Liver (tissue), 9 donors: Measurements from ENCODE around the gene TAAR5. TPM values are rescaled to one million over a fixed set of nuclear protein-coding genes. Genes with fewer than 3 reads are reported as not detected.

Source experiments
- DNase-seq: peaks from one replicate; pipeline ENCODE4 v3.0.0-alpha.2; 2017; ENCODE audit warnings: low spot score
- H3K27ac ChIP-seq, 2 donors: one replicate each; pipeline ENCODE4 v1.7.0; 2013; ENCODE audit warnings: inconsistent platforms in 2 of 2, low read length in 2 of 2, control low read depth in 1 of 2, low read depth in 1 of 2, mild to moderate bottlenecking in 1 of 2
- H3K27me3 ChIP-seq, 4 donors: one replicate each; pipeline versions ENCODE4 v1.6.1 to v1.7.0; 2013; ENCODE audit warnings: low read length in 3 of 4, inconsistent platforms in 1 of 4, mild to moderate bottlenecking in 1 of 4, moderate library complexity in 1 of 4; ENCODE audit not compliant: control insufficient read depth in 4 of 4, insufficient read depth in 4 of 4
- H3K36me3 ChIP-seq, 4 donors: one replicate each; pipeline versions ENCODE4 v1.6.1 to v1.7.0; 2013; ENCODE audit warnings: low read length in 3 of 4, mild to moderate bottlenecking in 3 of 4, low read depth in 1 of 4, moderate library complexity in 1 of 4; ENCODE audit not compliant: control insufficient read depth in 4 of 4, insufficient read depth in 3 of 4
- H3K4me1 ChIP-seq, 4 donors: one replicate each; pipeline versions ENCODE4 v1.6.1 to v1.7.0; 2013; ENCODE audit warnings: low read length in 3 of 4, mild to moderate bottlenecking in 3 of 4, moderate library complexity in 1 of 4; ENCODE audit not compliant: control insufficient read depth in 4 of 4, insufficient read depth in 4 of 4
- H3K4me3 ChIP-seq, 3 donors: one replicate each; pipeline versions ENCODE4 v1.6.1 to v1.7.0; 2013; ENCODE audit warnings: low read length in 3 of 3, control low read depth in 1 of 3, low read depth in 1 of 3, mild to moderate bottlenecking in 1 of 3
- H3K9ac ChIP-seq, 2 donors: one replicate each; pipeline ENCODE4 v1.7.0; 2013; ENCODE audit warnings: low read length in 2 of 2, mild to moderate bottlenecking in 2 of 2, moderate library complexity in 2 of 2, control low read depth in 1 of 2, low read depth in 1 of 2
- H3K9me3 ChIP-seq, 4 donors: one replicate each; pipeline versions ENCODE4 v1.6.1 to v1.7.0; 2013; ENCODE audit warnings: low read length in 3 of 4; ENCODE audit not compliant: control insufficient read depth in 4 of 4
- ATF3 ChIP-seq: IDR thresholded peaks from 2 replicates; pipeline ENCODE4 v1.6.1; 2016; ENCODE audit warnings: antibody characterized with exemption
- CTCF ChIP-seq: fragments of 150-350 bp; IDR thresholded peaks from 2 replicates; pipeline ENCODE4 v1.5.1; 2017; ENCODE audit warnings: improper control_type of control experiment, low read depth, low read length; ENCODE audit not compliant: missing input control
- EGR1 ChIP-seq, 2 donors: IDR thresholded peaks; 2 replicates each; pipeline ENCODE4 v1.6.1; 2016 to 2018; ENCODE audit warnings: antibody characterized with exemption in 2 of 2, low read depth in 2 of 2
- FOXA1 ChIP-seq: IDR thresholded peaks from 2 replicates; pipeline ENCODE4 v1.6.1; 2016; ENCODE audit warnings: antibody characterized with exemption
- FOXA2 ChIP-seq: IDR thresholded peaks from 2 replicates; pipeline ENCODE4 v1.6.1; 2016; ENCODE audit warnings: antibody characterized with exemption
- HNF4A ChIP-seq, 2 donors: conservative IDR thresholded peaks; 2 replicates each; pipeline ENCODE4 v1.6.1; 2016; ENCODE audit warnings: antibody characterized with exemption in 2 of 2, mild to moderate bottlenecking in 2 of 2
- HNF4G ChIP-seq: IDR thresholded peaks from 2 replicates; pipeline ENCODE4 v1.6.1; 2016; ENCODE audit warnings: antibody characterized with exemption
- JUND ChIP-seq, 2 donors: IDR thresholded peaks; 2 replicates each; pipeline ENCODE4 v1.6.1; 2016; ENCODE audit warnings: antibody characterized with exemption in 2 of 2
- MAX ChIP-seq: IDR thresholded peaks from 2 replicates; pipeline ENCODE4 v1.6.1; 2016; ENCODE audit warnings: antibody characterized with exemption
- REST ChIP-seq: IDR thresholded peaks from 2 replicates; pipeline ENCODE4 v1.6.1; 2016; ENCODE audit warnings: antibody characterized with exemption, mild to moderate bottlenecking
- RXRA ChIP-seq, 2 donors: IDR thresholded peaks; 2 replicates each; pipeline ENCODE4 v1.6.1; 2017 to 2018; ENCODE audit warnings: antibody characterized with exemption in 2 of 2, mild to moderate bottlenecking in 1 of 2
- TAF1 ChIP-seq: conservative IDR thresholded peaks from 2 replicates; pipeline ENCODE4 v1.6.1; 2016; ENCODE audit warnings: antibody characterized with exemption, mild to moderate bottlenecking
- ZBTB33 ChIP-seq: IDR thresholded peaks from 2 replicates; pipeline ENCODE4 v1.6.1; 2016; ENCODE audit warnings: antibody characterized with exemption
- WGBS: extraction: QIAGEN DNeasy Blood & Tissue Kit; methylation state at CpG from one replicate; pipeline ENCODE4 v1.1.7; 2013; 5-methylcytosine and 5-hydroxymethylcytosine counted together
- polyA plus RNA-seq, 2 donors: library from polyadenylated mRNA; stranded (reverse) in 1 of 2; unstranded in 1 of 2; fragments of 200-250 nt in 1 of 2; fragments of >200 nt in 1 of 2; fragmentation: Nextera tagmentation in 1 of 2; extraction: Ambion mirVana in 1 of 2; gene quantifications; one replicate each; pipeline versions ENCODE4 v1.2.1 to v1.2.3, GENCODE V29; 2013 to 2015
- total RNA-seq, 2 donors: library from RNA; depleted of rRNA; stranded (reverse); fragments of >200 nt; gene quantifications; one replicate each; pipeline ENCODE4 v1.2.3, GENCODE V29; 2014
- donor health status: healthy.
- donor health status: healthy.
- donor health status: healthy.
- donor health status: healthy.
- donor health status: healthy.

TAAR5 gene
- total and polyA plus RNA-seq, 4 donors: not detected

GRCh38 chr6:132624175-132624574 lies 34.6 kb upstream of the TAAR5 start, which contains the start of gene TAAR2:
TAAR2 (minus strand) TSS chr6:132624275; CDS start chr6:132624275, 0 bp downstream.
- 94% methylated on average over 6 of the region's 6 CpGs for WGBS
- no peak within 1 kb of the TSS for H3K9ac ChIP-seq
- no peak within 1 kb of the TSS for H3K4me3 ChIP-seq
- no peak for DNase-seq
- no peak within 1 kb of the TSS for H3K27ac ChIP-seq
- H3K36me3 ChIP-seq: no peaks in the 10 kb centered on the region
- H3K27me3 ChIP-seq: no peaks in the 10 kb centered on the region
- H3K9me3 ChIP-seq: no peaks in the 10 kb centered on the region
- TF ChIP-seq RXRA (IDR thresholded peaks at IDR 0.05) (no peak), JUND (IDR thresholded peaks at IDR 0.05) (no peak), HNF4G (no peak), ATF3 (no peak), CTCF (no peak), EGR1 (IDR thresholded peaks at IDR 0.05; ENCODE audit: low read depth in 2 of 2) (no peak), FOXA1 (no peak), HNF4A (conservative IDR thresholded peaks at IDR 0.05) (no peak), REST (no peak), MAX (no peak), TAF1 (no peak)
- no peaks in the 10 kb centered on the region for H3K4me1 ChIP-seq

GRCh38 chr6:132623106-132623845 lies 33.7 kb upstream of the TAAR5 start:
- no peak for DNase-seq
- 59% methylated on average over 6 of the region's 6 CpGs for WGBS
- H3K27me3 ChIP-seq: no peaks in the 10 kb centered on the region
- H3K9ac ChIP-seq: no peak overlapping the region
- H3K4me3 ChIP-seq: no peak overlapping the region
- no peak for TF ChIP-seq CTCF
- no peak for TF ChIP-seq REST
- TF ChIP-seq ZBTB33: no peak
- TF ChIP-seq MAX: no peak
- TF ChIP-seq TAF1: no peak
- TF ChIP-seq FOXA2: no peak
- H3K36me3 ChIP-seq: no peaks in the 10 kb centered on the region
- H3K9me3 ChIP-seq: no peaks in the 10 kb centered on the region
- H3K4me1 ChIP-seq: no peaks in the 10 kb centered on the region
- no peak overlapping the region for H3K27ac ChIP-seq
